Measurements from ENCODE around the gene TMEM231. TPM values are rescaled to one million over a fixed set of nuclear protein-coding genes. Genes with fewer than 3 reads are reported as not detected.
"Not testable (repeated sequence)": the region's sequence is repeated elsewhere in the genome, so short reads cannot be mapped to it uniquely, and the experiment has no call there.

TMEM231 gene
- total RNA-seq, 4 donors from 2014 or later = 0.76 to 2.3 (median 1.7) TPM

- H3K36me3 ChIP-seq = no peaks in the 10 kb centered on the region
- in situ Hi-C loops (cut with MboI; ENCODE audit: low sequenced_read_pairs in 4 of 4) = no loop called here
Measured at GRCh38 chr16:75529056-75529905, 26.8 kb downstream of the TMEM231 start.

GRCh38 chr16:75527825-75528299 is 28.2 kb downstream of the TMEM231 start:
- Histone ChIP-seq H3K9me3 (no peaks in the 10 kb centered on the region), H3K4me3 (no peak overlapping the region), H3K36me3 (no peaks in the 10 kb centered on the region), H3K27me3 (no peaks in the 10 kb centered on the region), H3K4me1 (no peaks in the 10 kb centered on the region), H3K27ac (no peak overlapping the region)
- in situ Hi-C loops (cut with MboI; ENCODE audit: low sequenced_read_pairs in 4 of 4) (no loop called here), intact Hi-C loops (cut with DNase I; ENCODE audit: low total_unique reads) (no loop called here)
- ATAC-seq (no peak), DNase-seq (no peak)
- no peak for TF ChIP-seq POLR2A (IDR thresholded peaks at IDR 0.05)
- TF ChIP-seq CTCF (IDR thresholded peaks at IDR 0.05 in 4 of 5, conservative IDR thresholded peaks at IDR 0.05 in 1 of 5) = no peak

More at GRCh38 chr16:75529056-75529905, 26.8 kb downstream of the TMEM231 start:
- no peak for ATAC-seq
- no peaks in the 10 kb centered on the region for H3K4me1 ChIP-seq
- H3K9me3 ChIP-seq = no peaks in the 10 kb centered on the region
- no peak overlapping the region for H3K4me3 ChIP-seq
- H3K27me3 ChIP-seq = no peaks in the 10 kb centered on the region
- TF ChIP-seq CTCF (IDR thresholded peaks at IDR 0.05 in 4 of 5, conservative IDR thresholded peaks at IDR 0.05 in 1 of 5) = no peak
- TF ChIP-seq POLR2A (IDR thresholded peaks at IDR 0.05) = no peak
- intact Hi-C loops (cut with DNase I; ENCODE audit: low total_unique reads) = no loop called here
- no peak overlapping the region for H3K27ac ChIP-seq
- no peak for DNase-seq

- H3K4me3 ChIP-seq = no peak overlapping the region
Measured at GRCh38 chr16:75526032-75526790, 29.8 kb downstream of the TMEM231 start.

GRCh38 chr16:75519175-75519574 is 36.9 kb downstream of the TMEM231 start:
- Histone ChIP-seq H3K4me3 (no peak overlapping the region), H3K27me3 (no peaks in the 10 kb centered on the region), H3K4me1 (peaks cover 0 to 6% of the 10 kb centered on the region in 2 donors), H3K9me3 (no peaks in the 10 kb centered on the region), H3K27ac (no peak overlapping the region), H3K36me3 (no peaks in the 10 kb centered on the region)
- ATAC-seq (no peak), DNase-seq (no peak)
- TF ChIP-seq CTCF (IDR thresholded peaks at IDR 0.05 in 4 of 5, conservative IDR thresholded peaks at IDR 0.05 in 1 of 5) (no peak), POLR2A (IDR thresholded peaks at IDR 0.05) (no peak)
- intact Hi-C loops (cut with DNase I; ENCODE audit: low total_unique reads) (loop anchor here (5.0 kb wide), 1 partner anchor 38 kb away; the partner anchor contains the start of gene TMEM231), in situ Hi-C loops (cut with MboI; ENCODE audit: low sequenced_read_pairs in 4 of 4) (loop anchor here in 1 of 4 donors (10.0 kb wide), 1 partner anchor 54 kb away; the partner anchor contains the start of gene TMEM170A)

More at GRCh38 chr16:75526032-75526790, 29.8 kb downstream of the TMEM231 start:
- intact Hi-C loops (cut with DNase I; ENCODE audit: low total_unique reads) = no loop called here
- ATAC-seq (no peak), DNase-seq (no peak)
- H3K36me3 ChIP-seq = no peaks in the 10 kb centered on the region
- no peaks in the 10 kb centered on the region for H3K27me3 ChIP-seq
- no peak overlapping the region for H3K27ac ChIP-seq
- TF ChIP-seq CTCF (IDR thresholded peaks at IDR 0.05 in 4 of 5, conservative IDR thresholded peaks at IDR 0.05 in 1 of 5) (no peak), POLR2A (IDR thresholded peaks at IDR 0.05) (no peak)
- in situ Hi-C loops (cut with MboI; ENCODE audit: low sequenced_read_pairs in 4 of 4) = no loop called here
- no peaks in the 10 kb centered on the region for H3K4me1 ChIP-seq
- H3K9me3 ChIP-seq = no peaks in the 10 kb centered on the region

GRCh38 chr16:75516189-75516966 is 39.7 kb downstream of the TMEM231 start:
- not testable (repeated sequence) for H3K9me3 ChIP-seq, H3K27me3 ChIP-seq, H3K4me1 ChIP-seq, H3K36me3 ChIP-seq
- in situ Hi-C loops (cut with MboI; ENCODE audit: low sequenced_read_pairs in 4 of 4) = loop anchor here in 1 of 4 donors (10.0 kb wide), 1 partner anchor 52 kb away; the partner anchor contains the start of gene TMEM170A
- peak; percentile 44 to 50 for ATAC-seq
- H3K4me3 ChIP-seq = peak overlapping the region; percentile 77 to 98 (median 94)
- peak in 1 of 2 donors; percentile 25 for DNase-seq
- intact Hi-C loops (cut with DNase I; ENCODE audit: low total_unique reads) = loop anchor here (2.0 to 5.0 kb wide), 2 partner anchors 41 to 50 kb away; partner anchors contain the start of genes GABARAPL2 and TMEM231
- peak overlapping the region; percentile 89 to 97 (median 95) for H3K27ac ChIP-seq
